ENCODE measurements around the gene NR2F1-AS1.

NR2F1-AS1 gene

GRCh38 chr5:93580927-93581445, at the start of gene NR2F1-AS1:
NR2F1-AS1 (minus strand) TSS chr5:93581219.
- DNase-seq, result no peak
- Mint-ChIP-seq H3K36me3 (ENCODE audit: low read depth) (no peaks in the 10 kb centered on the region), H3K4me3 (peak within 1 kb of the TSS; percentile 73), H3K27ac (no peak within 1 kb of the TSS), H3K27me3 (peaks cover 54% of the 10 kb centered on the region), H3K4me1 (ENCODE audit: low read depth) (peaks cover 26% of the 10 kb centered on the region), H3K9me3 (no peaks in the 10 kb centered on the region)

- no peak overlapping the region for H3K4me3 Mint-ChIP-seq
- peaks cover 16% of the 10 kb centered on the region for H3K4me1 Mint-ChIP-seq (ENCODE audit: low read depth)
- H3K36me3 Mint-ChIP-seq (ENCODE audit: low read depth), result peaks cover 4% of the 10 kb centered on the region
- H3K27ac Mint-ChIP-seq, result no peak overlapping the region
- no peak for DNase-seq
- H3K27me3 Mint-ChIP-seq, result peaks cover 6% of the 10 kb centered on the region
- H3K9me3 Mint-ChIP-seq, result no peaks in the 10 kb centered on the region
Measured at GRCh38 chr5:93626801-93627200, 45.8 kb upstream of the NR2F1-AS1 start.

GRCh38 chr5:93623153-93623552, 42.1 kb upstream of the NR2F1-AS1 start:
- H3K27me3 Mint-ChIP-seq, result peaks cover 19% of the 10 kb centered on the region
- H3K27ac Mint-ChIP-seq, result no peak overlapping the region
- peaks cover 3% of the 10 kb centered on the region for H3K36me3 Mint-ChIP-seq (ENCODE audit: low read depth)

GRCh38 chr5:93622240-93622885, 41.3 kb upstream of the NR2F1-AS1 start:
- Mint-ChIP-seq H3K4me1 (ENCODE audit: low read depth) (peaks cover 31% of the 10 kb centered on the region), H3K36me3 (ENCODE audit: low read depth) (peaks cover 3% of the 10 kb centered on the region), H3K9me3 (no peaks in the 10 kb centered on the region), H3K27ac (no peak overlapping the region), H3K27me3 (peaks cover 19% of the 10 kb centered on the region), H3K4me3 (no peak overlapping the region)
- no peak for DNase-seq

More at GRCh38 chr5:93623153-93623552, 42.1 kb upstream of the NR2F1-AS1 start:
- H3K4me1 Mint-ChIP-seq (ENCODE audit: low read depth), result peaks cover 31% of the 10 kb centered on the region
- H3K4me3 Mint-ChIP-seq, result no peak overlapping the region
- DNase-seq, result no peak
- H3K9me3 Mint-ChIP-seq, result no peaks in the 10 kb centered on the region

- peaks cover 24% of the 10 kb centered on the region for H3K27me3 Mint-ChIP-seq
- peak overlapping the region; percentile 53 for H3K4me3 Mint-ChIP-seq
- no peak overlapping the region for H3K27ac Mint-ChIP-seq
- peak; percentile 41 for DNase-seq
- no peaks in the 10 kb centered on the region for H3K9me3 Mint-ChIP-seq
- peaks cover 3% of the 10 kb centered on the region for H3K36me3 Mint-ChIP-seq (ENCODE audit: low read depth)
- H3K4me1 Mint-ChIP-seq (ENCODE audit: low read depth), result peaks cover 31% of the 10 kb centered on the region
Measured at GRCh38 chr5:93621327-93621798, 40.3 kb upstream of the NR2F1-AS1 start.

GRCh38 chr5:93620487-93621326, 39.7 kb upstream of the NR2F1-AS1 start:
- Mint-ChIP-seq H3K9me3 (no peaks in the 10 kb centered on the region), H3K27me3 (peaks cover 31% of the 10 kb centered on the region), H3K27ac (peak overlapping the region; percentile 74), H3K36me3 (ENCODE audit: low read depth) (peaks cover 3% of the 10 kb centered on the region), H3K4me1 (ENCODE audit: low read depth) (peaks cover 31% of the 10 kb centered on the region), H3K4me3 (peak overlapping the region; percentile 84)
- DNase-seq, result peak; percentile 68

- peaks cover 60% of the 10 kb centered on the region for H3K27me3 Mint-ChIP-seq
- H3K27ac Mint-ChIP-seq, result no peak overlapping the region
- H3K4me3 Mint-ChIP-seq, result no peak overlapping the region
- peaks cover 2% of the 10 kb centered on the region for H3K9me3 Mint-ChIP-seq
- peaks cover 3% of the 10 kb centered on the region for H3K36me3 Mint-ChIP-seq (ENCODE audit: low read depth)
- DNase-seq, result no peak
- peaks cover 18% of the 10 kb centered on the region for H3K4me1 Mint-ChIP-seq (ENCODE audit: low read depth)
Measured at GRCh38 chr5:93616538-93617174, 35.6 kb upstream of the NR2F1-AS1 start.

GRCh38 chr5:93612855-93613243, 31.8 kb upstream of the NR2F1-AS1 start:
- Mint-ChIP-seq H3K4me3 (no peak overlapping the region), H3K4me1 (ENCODE audit: low read depth) (peaks cover 9% of the 10 kb centered on the region), H3K36me3 (ENCODE audit: low read depth) (no peaks in the 10 kb centered on the region), H3K27me3 (peaks cover 86% of the 10 kb centered on the region), H3K27ac (no peak overlapping the region), H3K9me3 (peaks cover 7% of the 10 kb centered on the region)
- no peak for DNase-seq

- Mint-ChIP-seq H3K4me3 (no peak overlapping the region), H3K27me3 (peaks cover 92% of the 10 kb centered on the region), H3K36me3 (ENCODE audit: low read depth) (no peaks in the 10 kb centered on the region), H3K9me3 (peaks cover 7% of the 10 kb centered on the region), H3K4me1 (ENCODE audit: low read depth) (peaks cover 13% of the 10 kb centered on the region), H3K27ac (no peak overlapping the region)
- DNase-seq, result peak; percentile 36
Measured at GRCh38 chr5:93611976-93612854, 31.2 kb upstream of the NR2F1-AS1 start.

- H3K4me3 Mint-ChIP-seq, result no peak overlapping the region
- H3K27ac Mint-ChIP-seq, result no peak overlapping the region
- H3K27me3 Mint-ChIP-seq, result peaks cover 93% of the 10 kb centered on the region
Measured at GRCh38 chr5:93611273-93611975, 30.4 kb upstream of the NR2F1-AS1 start.

GRCh38 chr5:93610581-93611272, 29.7 kb upstream of the NR2F1-AS1 start:
- Mint-ChIP-seq H3K9me3 (peaks cover 7% of the 10 kb centered on the region), H3K4me3 (no peak overlapping the region), H3K27ac (no peak overlapping the region), H3K4me1 (ENCODE audit: low read depth) (peaks cover 13% of the 10 kb centered on the region), H3K27me3 (peaks cover 93% of the 10 kb centered on the region), H3K36me3 (ENCODE audit: low read depth) (no peaks in the 10 kb centered on the region)
- DNase-seq, result no peak

More at GRCh38 chr5:93611273-93611975, 30.4 kb upstream of the NR2F1-AS1 start:
- DNase-seq, result no peak
- peaks cover 13% of the 10 kb centered on the region for H3K4me1 Mint-ChIP-seq (ENCODE audit: low read depth)
- H3K36me3 Mint-ChIP-seq (ENCODE audit: low read depth), result no peaks in the 10 kb centered on the region
- peaks cover 7% of the 10 kb centered on the region for H3K9me3 Mint-ChIP-seq

GRCh38 chr5:93609762-93610161, 28.7 kb upstream of the NR2F1-AS1 start:
- Mint-ChIP-seq H3K27me3 (peaks cover 95% of the 10 kb centered on the region), H3K27ac (no peak overlapping the region), H3K36me3 (ENCODE audit: low read depth) (no peaks in the 10 kb centered on the region), H3K4me3 (no peak overlapping the region), H3K9me3 (peaks cover 7% of the 10 kb centered on the region), H3K4me1 (ENCODE audit: low read depth) (peaks cover 15% of the 10 kb centered on the region)
- no peak for DNase-seq

- Mint-ChIP-seq H3K4me3 (no peak overlapping the region), H3K9me3 (peaks cover 7% of the 10 kb centered on the region), H3K27me3 (peaks cover 90% of the 10 kb centered on the region), H3K27ac (no peak overlapping the region), H3K36me3 (ENCODE audit: low read depth) (no peaks in the 10 kb centered on the region), H3K4me1 (ENCODE audit: low read depth) (peaks cover 17% of the 10 kb centered on the region)
- no peak for DNase-seq
Measured at GRCh38 chr5:93608855-93609254, 27.8 kb upstream of the NR2F1-AS1 start.

All from activated T-cell treated with anti-CD3 and anti-CD28 coated beads, Interleukin-2, amount 50 U/mL, for 24 hours (primary cell).